ENCODE measurements around the gene GPD2. TPM values are rescaled to one million over a fixed set of nuclear protein-coding genes. Genes with fewer than 3 reads are reported as not detected.
"Not testable (repeated sequence)": the region's sequence is repeated elsewhere in the genome, so short reads cannot be mapped to it uniquely, and the experiment has no call there.

The GPD2 gene
- total RNA-seq, 1 experiment from 2014 or later = 114 TPM

DNA sequence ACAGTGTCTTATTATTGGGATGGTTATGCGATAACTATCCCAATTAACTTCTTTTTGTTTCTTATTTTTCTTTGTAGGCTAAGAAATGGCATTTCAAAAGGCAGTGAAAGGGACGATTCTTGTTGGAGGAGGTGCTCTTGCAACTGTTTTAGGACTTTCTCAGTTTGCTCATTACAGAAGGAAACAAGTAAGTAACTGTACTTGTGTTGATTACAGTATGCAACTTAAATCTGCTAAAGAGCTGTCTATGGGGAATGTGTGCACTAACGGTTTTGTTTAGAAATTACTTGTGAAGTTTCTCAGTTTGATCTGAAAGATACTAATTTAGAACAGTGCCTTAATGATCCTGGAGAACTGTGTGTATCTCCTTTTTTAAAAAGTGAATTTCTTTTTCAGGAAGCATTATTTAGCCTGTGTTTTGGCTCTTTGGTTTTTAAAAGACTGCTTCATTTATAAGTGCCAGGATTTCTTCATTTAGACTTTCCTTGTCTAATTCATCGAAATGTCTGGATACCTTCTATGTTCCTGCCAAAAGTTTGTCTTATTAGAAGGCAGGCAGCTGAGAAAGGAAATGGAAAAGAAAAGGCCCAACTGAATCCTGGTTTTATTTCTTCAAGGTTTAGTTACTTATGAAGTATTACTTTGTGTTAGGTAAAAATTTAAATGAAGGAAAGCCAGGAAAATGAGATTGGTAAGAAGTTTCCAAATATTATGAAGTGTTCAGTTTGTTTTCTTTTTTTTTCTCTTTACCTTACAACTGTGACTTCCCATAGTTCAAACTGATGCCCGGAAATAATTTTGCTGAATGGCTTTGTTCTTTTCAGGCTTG is 40.1 kb downstream of the GPD2 start:
- DNase-seq (ENCODE audit: low read depth) = no peak

DNA sequence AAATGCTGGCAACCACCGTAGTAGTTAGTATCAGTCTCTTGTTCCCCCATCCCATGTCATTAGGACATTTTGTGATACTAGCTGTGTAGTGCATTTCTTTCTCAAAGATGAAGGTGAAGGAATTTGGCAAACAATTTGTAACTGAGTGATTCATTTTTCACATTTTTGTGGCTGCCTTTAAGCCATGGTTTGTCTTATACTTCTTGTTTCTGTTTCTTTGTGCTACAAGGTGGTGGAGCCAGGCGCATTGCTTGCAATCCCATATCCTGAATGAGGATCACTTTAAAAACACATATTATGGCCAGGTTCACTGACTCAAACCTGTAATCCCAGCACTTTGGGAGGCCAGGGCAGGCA is 40.6 kb downstream of the GPD2 start:
- DNase-seq (ENCODE audit: low read depth) = peak; percentile 81

DNA sequence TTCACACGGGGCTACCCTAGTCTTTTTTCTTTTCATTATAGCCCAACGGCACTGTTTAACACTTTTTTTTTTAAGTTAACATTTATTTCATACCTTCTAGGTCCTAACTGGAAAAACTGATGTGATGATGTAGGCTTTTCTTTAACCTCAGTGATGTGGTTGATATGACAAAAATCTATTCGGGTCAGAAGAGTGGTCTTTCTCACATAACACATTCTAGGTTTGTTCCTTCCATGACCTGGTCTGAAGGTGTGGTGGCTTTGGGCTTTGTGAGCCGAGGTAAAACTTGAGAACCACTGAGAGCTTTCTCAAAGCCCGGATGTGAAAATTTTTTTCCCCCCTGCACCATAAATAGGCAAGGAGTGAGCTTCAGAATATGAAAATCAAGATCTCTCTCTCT is 44.2 kb downstream of the GPD2 start:
- no peak for DNase-seq (ENCODE audit: low read depth)

DNA sequence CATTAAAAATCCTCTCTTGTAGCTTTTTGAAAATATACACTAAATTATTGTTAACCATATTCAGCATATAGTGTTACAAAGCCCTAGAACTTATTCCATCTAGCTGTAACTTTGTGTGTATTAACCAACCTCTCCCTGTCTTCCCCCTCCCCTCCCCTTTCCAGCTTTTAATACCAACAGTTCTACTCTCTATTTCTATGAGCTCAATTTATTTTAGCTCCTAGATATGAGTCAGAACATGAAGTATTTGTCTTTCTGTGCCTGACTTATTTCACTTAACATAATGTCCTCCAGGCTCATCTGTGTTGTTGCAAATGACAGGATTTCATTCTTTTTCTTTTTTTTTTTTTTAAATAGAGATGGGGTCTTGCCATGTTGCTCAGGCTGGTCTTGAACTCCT is 45.1 kb downstream of the GPD2 start:
- peak; percentile 44 for DNase-seq (ENCODE audit: low read depth)

DNA sequence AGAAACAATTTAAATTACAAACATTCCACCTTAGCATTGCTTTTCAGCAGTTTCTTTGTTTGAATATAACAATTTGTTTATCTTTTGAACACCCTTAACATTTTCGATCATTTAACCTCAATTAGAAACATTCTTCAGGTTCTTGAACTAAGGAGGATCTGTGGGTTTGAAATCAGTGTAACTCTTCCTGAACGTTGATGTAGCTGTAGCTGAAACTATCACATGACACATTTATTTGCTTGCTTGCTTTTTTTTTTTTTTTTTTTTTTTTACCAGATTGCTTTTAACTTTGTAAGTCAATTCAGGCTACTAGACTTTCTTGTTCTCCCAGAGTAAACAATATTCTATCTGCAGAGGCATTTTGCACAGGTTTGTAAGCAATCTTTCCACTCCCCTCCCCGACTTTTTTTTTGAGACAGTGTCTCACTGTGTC is 47.6 kb downstream of the GPD2 start:
- DNase-seq (ENCODE audit: low read depth) = peak; percentile 17

DNA sequence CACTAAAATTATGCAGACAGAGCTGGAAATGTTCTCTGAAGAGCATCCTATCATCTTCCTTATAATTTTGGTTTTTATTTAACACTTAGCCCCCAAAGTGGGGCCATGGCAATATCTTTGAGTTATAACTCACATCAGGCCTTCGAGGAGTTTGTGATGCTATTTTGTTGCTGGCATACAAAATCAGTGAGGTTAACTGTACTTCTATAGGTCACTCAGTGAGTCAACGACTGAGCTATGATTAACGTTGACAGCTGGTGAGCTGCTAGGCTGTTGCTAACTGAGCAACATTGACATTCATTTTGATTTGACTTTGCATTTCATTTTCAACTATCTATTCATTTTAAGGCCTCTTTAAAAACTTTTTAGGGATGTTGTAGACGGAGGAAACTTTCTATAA is 50.0 kb downstream of the GPD2 start:
- peak; percentile 94 for DNase-seq (ENCODE audit: low read depth)

DNA sequence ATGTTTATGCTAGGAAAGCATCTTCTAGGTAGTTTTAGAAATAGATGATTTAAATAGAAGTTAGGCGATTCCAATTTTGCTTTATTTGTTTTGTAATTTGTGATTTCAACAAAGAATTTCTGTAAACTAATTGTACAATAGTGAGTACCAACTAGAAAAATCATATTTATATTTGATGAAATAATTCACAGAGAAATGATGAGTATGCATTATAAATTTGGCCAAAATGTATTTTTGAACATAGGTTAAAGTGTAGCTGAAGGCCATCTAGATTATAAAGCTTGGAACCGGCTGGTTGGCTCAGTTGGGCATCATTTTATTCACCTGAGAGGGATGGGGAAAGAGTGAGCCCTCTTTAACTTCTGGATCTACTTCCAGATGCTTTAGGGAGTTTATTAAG is 50.4 kb downstream of the GPD2 start:
- DNase-seq (ENCODE audit: low read depth) = no peak

DNA sequence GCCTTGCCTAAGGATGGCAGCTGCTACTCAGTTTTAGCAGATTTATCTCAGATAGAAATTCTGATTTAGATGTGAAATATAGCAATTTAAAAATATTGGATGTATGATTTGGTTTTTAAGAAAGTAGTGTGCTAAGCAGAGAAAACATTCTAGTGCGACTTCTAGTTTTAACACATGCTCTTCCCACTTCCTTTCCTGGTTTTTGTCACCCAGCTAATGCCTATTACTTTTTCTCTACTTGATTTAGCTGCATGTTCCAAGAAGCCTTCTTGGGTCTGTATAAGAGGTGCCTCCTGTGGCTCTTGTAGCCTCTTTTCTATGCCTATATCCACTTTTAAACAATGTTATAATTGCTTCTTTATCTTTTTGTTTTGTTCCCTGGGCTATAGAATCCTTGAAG is 53.0 kb downstream of the GPD2 start:
- DNase-seq (ENCODE audit: low read depth) = no peak

DNA sequence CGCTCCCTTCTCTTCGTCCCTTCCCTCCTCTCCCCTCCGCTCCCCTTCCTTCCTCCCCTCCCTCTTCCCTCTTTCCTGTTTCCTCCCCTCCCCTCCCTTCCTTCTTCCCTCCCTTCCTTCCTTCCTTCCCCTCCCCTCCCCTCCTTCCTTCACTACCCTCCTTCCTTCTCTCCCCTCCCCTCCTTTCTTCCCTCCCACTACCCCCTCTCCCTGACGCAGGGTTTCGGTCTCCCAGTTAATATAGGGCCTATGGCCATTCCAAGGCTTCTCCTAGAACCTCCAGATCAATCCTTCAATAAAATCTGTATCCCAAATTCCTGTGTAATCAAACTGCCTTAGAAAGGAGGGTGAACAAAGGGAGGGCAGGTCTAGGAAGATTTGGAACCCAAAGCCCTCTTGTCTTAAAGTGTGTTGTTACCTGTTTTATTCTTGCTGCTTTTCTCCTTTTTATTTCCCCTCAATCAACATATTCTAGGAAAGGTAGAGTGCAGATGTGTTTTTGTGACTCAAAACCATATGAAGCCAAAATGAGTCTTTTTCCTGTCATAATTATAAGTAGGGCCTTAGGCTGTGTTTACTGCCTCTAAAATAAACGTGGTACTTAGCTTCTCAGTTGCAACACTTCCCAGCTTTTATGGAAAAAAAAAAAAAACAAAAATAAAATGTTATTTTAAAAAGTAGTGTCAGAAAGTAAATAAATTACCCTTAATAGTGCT is 53.7 kb downstream of the GPD2 start:
- no peak for DNase-seq (ENCODE audit: low read depth)

DNA sequence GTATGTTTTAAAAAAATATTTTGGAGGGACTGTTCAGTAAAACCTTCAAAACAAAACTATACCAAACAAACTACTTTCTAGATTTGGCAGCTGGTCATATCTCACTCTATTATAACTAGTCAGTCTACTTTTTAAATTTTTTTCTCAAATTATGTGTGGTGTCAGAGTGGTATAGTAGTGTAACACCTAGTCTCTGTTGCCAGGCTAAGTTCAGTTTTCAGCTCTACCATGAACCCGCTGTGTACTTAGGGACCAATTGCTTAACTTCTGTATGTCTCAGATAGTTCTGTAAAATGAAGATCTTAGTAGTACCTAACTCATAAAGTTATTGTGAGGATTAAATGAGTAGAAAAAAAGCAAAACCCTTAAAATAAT is 54.3 kb downstream of the GPD2 start:
- DNase-seq (ENCODE audit: low read depth) = no peak

DNA sequence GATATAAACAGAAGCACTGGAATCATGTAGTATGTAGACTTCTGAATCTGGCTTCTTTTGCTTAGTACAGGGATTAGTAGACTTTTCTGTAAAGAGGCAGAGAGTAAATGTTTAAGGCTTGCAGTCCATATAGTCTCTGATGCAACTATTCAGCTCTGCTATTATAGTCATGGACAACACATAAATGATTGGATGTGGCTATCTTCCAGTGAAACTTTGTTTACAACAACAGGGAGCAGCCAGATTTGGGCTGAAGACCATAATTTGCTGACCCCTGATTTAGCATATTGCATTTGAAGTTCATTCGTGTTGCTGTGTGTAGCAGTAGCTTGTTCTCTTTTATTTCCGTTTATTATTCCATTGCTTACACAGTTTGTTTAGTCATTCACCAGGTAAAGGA is 55.0 kb downstream of the GPD2 start:
- no peak for DNase-seq (ENCODE audit: low read depth)

DNA sequence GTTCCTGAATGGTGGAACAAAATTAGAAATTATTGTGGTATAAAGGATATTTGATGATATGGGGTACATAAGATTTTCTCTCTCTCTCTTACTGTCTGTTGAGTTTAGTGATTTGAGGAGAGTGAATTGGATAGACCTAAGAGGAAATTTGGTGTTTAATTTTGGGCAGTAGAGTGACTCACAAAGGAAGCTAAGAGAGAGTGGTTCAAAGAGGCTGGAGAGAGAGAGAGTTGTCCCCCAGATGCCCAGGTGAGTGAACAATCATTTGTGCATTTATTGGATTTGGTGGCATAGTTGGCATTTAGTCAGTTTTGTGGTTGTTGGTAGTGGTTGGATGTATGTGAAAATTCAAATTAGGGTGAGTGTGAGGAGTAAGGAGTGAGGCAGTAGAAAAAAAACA is 56.8 kb downstream of the GPD2 start:
- no peak for DNase-seq (ENCODE audit: low read depth)

DNA sequence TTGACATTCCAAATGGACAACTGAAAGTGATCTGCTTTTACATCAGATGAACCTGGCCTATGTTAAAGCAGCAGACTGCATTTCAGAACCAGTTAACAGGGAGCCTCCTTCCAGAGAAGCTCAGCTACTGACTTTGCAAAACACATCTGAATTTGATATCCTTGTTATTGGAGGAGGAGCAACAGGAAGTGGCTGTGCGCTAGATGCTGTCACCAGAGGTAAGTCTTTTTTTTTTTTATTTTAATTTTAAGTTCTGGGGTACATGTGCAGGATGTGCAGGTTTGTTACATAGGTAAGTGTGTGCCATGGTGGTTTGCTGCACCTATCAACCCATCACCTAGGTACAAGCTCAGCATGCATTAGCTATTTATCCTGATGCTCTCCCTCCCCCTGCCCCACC is 59.8 kb downstream of the GPD2 start:
- not testable (repeated sequence) for DNase-seq (ENCODE audit: low read depth)

DNA sequence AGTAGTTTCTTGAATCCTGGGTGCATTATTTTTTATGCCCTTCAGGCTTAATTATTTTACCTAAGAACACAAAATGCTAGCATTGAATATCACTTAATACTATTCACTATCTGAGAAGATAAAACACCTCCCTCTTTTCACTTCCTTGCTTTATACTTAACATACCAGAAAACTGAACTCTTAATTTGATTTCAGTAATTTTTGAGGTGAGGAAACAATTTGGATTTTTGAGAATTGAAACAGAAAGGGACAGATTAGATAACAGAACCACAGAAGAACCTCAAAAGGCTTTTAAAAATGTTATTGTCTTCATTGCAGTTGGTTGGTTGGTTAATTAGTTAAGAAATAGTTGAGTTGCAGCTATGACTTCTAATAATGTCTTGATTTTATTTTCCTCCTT is 69.5 kb downstream of the GPD2 start:
- DNase-seq (ENCODE audit: low read depth) = no peak

DNA sequence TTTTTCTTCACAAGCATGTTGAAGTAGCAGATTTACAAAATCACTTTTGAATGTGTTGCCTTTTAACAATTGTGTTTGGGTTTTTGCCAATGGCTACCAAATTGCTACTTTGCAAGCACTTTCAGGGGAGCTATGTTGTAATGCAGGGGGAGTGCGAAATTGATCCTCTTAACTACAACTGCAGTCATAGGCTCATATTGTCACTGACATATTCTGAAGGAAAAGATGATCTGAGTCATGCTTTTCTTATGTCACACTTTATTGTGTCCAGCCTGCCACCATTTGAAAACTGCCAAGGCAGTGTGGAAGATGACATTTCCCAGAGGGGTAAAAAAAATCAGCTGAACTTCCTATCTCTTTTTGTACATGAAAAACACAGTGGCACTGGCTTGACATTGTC is 74.9 kb downstream of the GPD2 start:
- DNase-seq (ENCODE audit: low read depth) = no peak

DNA sequence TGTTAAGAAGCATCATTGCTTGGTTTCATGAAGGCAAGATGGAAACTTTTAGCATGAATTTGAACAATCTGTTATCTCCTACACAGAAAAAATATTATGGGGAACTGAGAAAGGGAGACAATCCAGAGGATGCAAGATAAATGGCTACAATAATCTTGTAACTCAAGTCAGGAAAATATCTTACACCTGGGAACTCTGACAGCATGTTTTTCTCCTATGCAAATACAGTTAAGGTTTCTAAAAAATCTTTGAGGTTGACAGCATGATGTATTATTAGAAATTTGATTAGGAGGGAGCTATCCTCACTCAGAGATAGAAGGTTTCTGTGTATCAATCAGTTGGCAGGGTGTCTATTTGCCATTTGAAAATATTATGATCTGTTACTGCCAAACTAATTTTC is 75.6 kb downstream of the GPD2 start:
- no peak for DNase-seq (ENCODE audit: low read depth)

DNA sequence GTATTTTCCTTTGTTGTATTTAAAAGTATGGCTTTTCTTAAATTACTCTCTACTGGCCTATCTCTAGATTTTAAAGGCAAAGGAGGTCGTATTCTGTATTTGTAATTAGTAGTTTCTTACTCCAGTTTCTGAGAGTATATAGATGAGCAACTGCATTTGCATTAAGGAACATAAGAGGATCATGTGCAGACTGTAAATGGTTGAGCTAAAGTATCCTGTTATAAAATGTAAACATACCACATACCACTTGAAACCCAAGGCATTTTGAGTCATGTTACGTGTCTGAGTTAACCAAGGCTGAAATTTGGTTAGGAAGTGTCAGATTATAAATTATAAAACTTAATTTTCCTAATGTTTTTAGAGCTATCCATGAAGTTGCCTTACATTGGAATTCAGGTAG is 76.3 kb downstream of the GPD2 start:
- DNase-seq (ENCODE audit: low read depth) = no peak

DNA sequence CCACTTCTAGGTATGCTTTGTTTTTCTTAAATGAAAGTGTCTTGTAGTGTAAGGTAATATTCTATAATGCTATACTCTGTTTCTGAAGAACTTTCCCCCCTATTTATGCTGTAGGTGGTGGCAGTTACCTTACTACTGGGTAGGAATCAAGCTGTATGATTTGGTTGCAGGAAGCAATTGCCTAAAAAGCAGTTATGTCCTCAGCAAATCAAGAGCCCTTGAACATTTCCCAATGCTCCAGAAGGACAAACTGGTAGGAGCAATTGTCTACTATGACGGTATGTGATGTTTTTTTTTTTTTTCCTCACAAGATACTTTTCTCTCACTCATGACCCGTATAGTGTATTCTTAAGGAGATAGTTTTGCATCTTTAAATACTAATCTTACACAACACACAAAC is 77.0 kb downstream of the GPD2 start:
- DNase-seq (ENCODE audit: low read depth) = no peak

DNA sequence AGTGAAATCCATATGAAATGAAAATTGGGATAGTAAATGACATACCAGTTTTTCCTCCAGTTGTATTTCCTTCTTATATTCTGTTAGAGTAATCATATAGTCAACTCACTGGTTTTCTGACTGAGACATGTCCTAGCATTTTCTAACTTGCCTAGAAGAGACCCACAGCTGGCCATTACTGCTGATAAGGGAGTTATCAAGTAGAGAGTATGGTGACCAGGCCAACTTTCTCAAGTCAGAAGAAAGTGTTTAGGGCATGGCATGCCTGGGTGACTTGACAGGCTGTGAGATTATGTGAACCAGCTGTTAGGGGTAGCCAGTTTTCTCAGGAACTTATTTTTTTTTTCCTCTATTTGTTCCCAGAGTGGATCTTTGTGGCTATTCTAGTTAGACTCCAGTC is 81.2 kb downstream of the GPD2 start:
- no peak for DNase-seq (ENCODE audit: low read depth)

DNA sequence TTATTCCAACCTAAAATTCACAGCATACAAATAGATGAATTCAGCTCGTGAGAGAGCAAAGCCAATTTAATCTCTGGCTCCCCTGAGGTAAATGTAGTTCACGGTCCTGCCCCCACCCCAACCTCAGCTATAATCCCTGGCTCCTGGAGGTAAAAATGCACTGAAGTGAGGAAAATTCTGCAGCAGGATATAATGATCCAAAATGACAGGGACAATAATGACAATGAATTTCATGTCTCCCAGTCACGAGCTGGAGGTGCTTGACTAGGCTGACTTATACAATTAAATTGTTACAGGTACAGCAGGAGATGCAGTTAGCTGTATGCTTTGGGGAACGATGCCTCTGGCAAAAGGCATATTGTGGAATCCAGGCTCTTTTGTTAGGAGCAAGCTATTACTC is 82.0 kb downstream of the GPD2 start:
- no peak for DNase-seq (ENCODE audit: low read depth)

DNA sequence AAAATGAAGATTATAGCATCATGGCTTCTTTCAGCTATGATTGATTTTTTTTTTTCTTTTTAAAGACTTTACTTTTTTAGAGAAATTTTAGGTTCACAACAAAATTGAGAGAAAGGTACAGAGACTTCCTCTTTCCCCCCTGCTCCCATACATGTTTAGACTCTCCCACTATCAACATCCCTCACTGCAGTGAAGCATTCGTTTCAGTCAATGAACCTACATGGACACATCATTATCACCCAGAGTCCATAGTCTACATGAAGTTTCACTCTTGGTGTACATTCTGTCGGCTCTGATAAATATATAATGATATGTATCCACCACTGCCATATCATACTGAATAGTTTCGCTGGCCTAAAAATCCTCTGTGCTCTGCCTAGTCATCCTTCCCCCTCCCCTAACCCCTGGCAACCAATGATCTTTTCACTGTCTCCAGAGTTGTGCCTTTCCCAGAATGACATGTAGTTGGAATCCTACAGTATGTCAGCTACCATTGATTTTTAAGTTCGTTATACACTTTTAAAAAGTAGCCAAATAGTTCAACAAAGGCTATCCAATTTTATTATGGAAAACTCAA is 86.8 kb downstream of the GPD2 start:
- no peak for DNase-seq (ENCODE audit: low read depth)

DNA sequence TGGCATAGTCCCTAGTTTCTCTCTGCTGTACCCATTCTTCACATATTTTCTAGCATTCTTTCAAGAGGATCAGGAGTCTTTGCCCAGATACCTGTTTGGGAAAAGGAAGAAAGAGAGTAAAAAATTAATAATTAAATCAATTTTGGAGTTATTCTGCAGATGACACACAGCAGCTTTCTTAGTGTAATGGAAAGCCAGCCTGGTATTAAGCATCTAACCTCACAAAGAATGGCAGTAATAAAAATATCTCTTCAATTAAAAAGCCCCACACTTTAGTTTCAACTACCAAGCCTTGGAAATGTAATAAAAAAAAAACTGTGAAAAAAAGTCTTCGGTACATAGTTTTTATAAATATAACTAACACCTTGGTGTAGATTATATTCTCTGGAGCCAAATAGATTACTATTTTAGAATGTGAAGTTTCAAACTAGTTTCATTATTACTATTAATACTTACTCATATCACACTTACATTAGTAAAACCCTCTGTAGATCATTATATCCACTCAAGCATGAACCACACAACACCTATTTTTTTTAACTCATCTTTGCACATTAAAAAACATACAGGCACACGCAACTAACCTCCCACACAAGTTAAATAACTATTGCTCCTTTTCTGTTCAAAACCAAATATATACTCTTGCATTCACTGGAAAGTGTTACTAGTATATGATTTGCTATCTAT is 90.9 kb downstream of the GPD2 start:
- no peak for DNase-seq (ENCODE audit: low read depth)
